DND-41 (cell line): ENCODE data around the gene FBLN1.

ENCODE experiments used
- ATAC-seq: fragments of 200-7000 bp; cut with Tn5 transposase; 3 replicates; pipeline ENCODE4 v1.9.1; 2021; ENCODE audit warnings: low read depth; ENCODE audit not compliant: insufficient read depth
- DNase-seq: peaks from one replicate; pipeline ENCODE4 v3.0.0-alpha.2; 2020
- H2AFZ ChIP-seq: 2 replicates; pipeline ENCODE4 v1.6.0; 2012; ENCODE audit warnings: low read depth, low read length
- H3K27ac ChIP-seq: 2 replicates; pipeline ENCODE4 v1.5.1; 2012; ENCODE audit warnings: low read length, inconsistent platforms
- H3K27me3 ChIP-seq: fragments of 200-600 bp; sonication (generic); 2 replicates; pipeline ENCODE4 v1.6.0; 2012; ENCODE audit warnings: low read length, mild to moderate bottlenecking, inconsistent platforms; ENCODE audit not compliant: insufficient read depth, poor library complexity
- H3K36me3 ChIP-seq: 2 replicates; pipeline ENCODE4 v1.5.1; 2012; ENCODE audit warnings: low read length, inconsistent platforms; ENCODE audit not compliant: insufficient read depth
- H3K4me1 ChIP-seq: 2 replicates; pipeline ENCODE4 v1.5.1; 2012; ENCODE audit warnings: mild to moderate bottlenecking, low read length; ENCODE audit not compliant: insufficient read depth
- H3K4me2 ChIP-seq: 2 replicates; pipeline ENCODE4 v1.6.0; 2012; ENCODE audit warnings: mild to moderate bottlenecking, moderate library complexity, low read length, inconsistent platforms; ENCODE audit not compliant: insufficient read depth
- H3K4me3 ChIP-seq, 2 experiments: fragments of 200-600 bp in 1 of 2; shearing (Covaris generic) in 1 of 2; 2 replicates each; pipeline ENCODE4 v1.5.1; 2012 to 2016; ENCODE audit warnings: inconsistent platforms in 2 of 2, low read length in 2 of 2, mild to moderate bottlenecking in 2 of 2, low read depth in 1 of 2, moderate library complexity in 1 of 2
- H3K79me2 ChIP-seq: 2 replicates; pipeline ENCODE4 v1.6.0; 2012; ENCODE audit warnings: low read length, inconsistent platforms; ENCODE audit not compliant: insufficient read depth
- H3K9ac ChIP-seq: 2 replicates; pipeline ENCODE4 v1.6.0; 2012; ENCODE audit warnings: low read depth, mild to moderate bottlenecking, inconsistent platforms, low read length, moderate library complexity
- H3K9me3 ChIP-seq: 2 replicates; pipeline ENCODE4 v1.5.1; 2012; ENCODE audit warnings: low read length, moderate library complexity, mild to moderate bottlenecking, inconsistent platforms; ENCODE audit not compliant: insufficient read depth, severe bottlenecking
- H4K20me1 ChIP-seq: 2 replicates; pipeline ENCODE4 v1.6.0; 2012; ENCODE audit warnings: low read length; ENCODE audit not compliant: insufficient read depth
- CTCF ChIP-seq: IDR thresholded peaks from 2 replicates; pipeline ENCODE4 v1.5.1; 2012; ENCODE audit warnings: borderline replicate concordance, low read length, moderate library complexity, mild to moderate bottlenecking; ENCODE audit not compliant: poor library complexity, severe bottlenecking; ENCODE audit errors: extremely low read depth
- EZH2 ChIP-seq: IDR thresholded peaks from 3 replicates; pipeline ENCODE4 v1.6.1; 2012; ENCODE audit warnings: borderline replicate concordance, low read depth, mild to moderate bottlenecking, moderate library complexity, low read length, inconsistent platforms; ENCODE audit not compliant: severe bottlenecking

Gene FBLN1

GRCh38 chr22:45518136-45518535 is 15.5 kb downstream of the FBLN1 start:
- no peak overlapping the region for H3K4me2 ChIP-seq
- peaks cover 29% of the 10 kb centered on the region for H3K27me3 ChIP-seq
- no peaks in the 10 kb centered on the region for H3K9me3 ChIP-seq
- H4K20me1 ChIP-seq, result no peaks in the 10 kb centered on the region; the same call in 1 of the 2 replicates
- no peak overlapping the region for H3K27ac ChIP-seq
- H3K4me1 ChIP-seq, result no peaks in the 10 kb centered on the region
- H2AFZ ChIP-seq, result no peak overlapping the region
- no peak overlapping the region for H3K4me3 ChIP-seq
- no peaks in the 10 kb centered on the region for H3K36me3 ChIP-seq
- ATAC-seq, result no peak
- H3K9ac ChIP-seq, result no peak overlapping the region
- H3K79me2 ChIP-seq, result no peaks in the 10 kb centered on the region
- TF ChIP-seq EZH2, result no peak
- TF ChIP-seq CTCF, result no peak
- DNase-seq, result no peak

GRCh38 chr22:45518580-45518991 is 15.9 kb downstream of the FBLN1 start:
- Histone ChIP-seq H3K4me1 (no peaks in the 10 kb centered on the region), H4K20me1 (no peaks in the 10 kb centered on the region; the same call in 1 of the 2 replicates), H3K27me3 (peaks cover 30% of the 10 kb centered on the region), H3K36me3 (no peaks in the 10 kb centered on the region), H3K9ac (no peak overlapping the region), H3K27ac (no peak overlapping the region), H3K9me3 (no peaks in the 10 kb centered on the region), H3K4me3 (no peak overlapping the region), H3K4me2 (no peak overlapping the region), H3K79me2 (no peaks in the 10 kb centered on the region), H2AFZ (no peak overlapping the region)
- ATAC-seq (no peak), DNase-seq (no peak)
- TF ChIP-seq EZH2, result no peak
- no peak for TF ChIP-seq CTCF

GRCh38 chr22:45521178-45521577 is 18.5 kb downstream of the FBLN1 start:
- Histone ChIP-seq H3K4me1 (no peaks in the 10 kb centered on the region), H3K4me3 (no peak overlapping the region), H3K9me3 (no peaks in the 10 kb centered on the region), H3K9ac (no peak overlapping the region), H3K36me3 (no peaks in the 10 kb centered on the region), H3K27ac (no peak overlapping the region), H3K4me2 (no peak overlapping the region), H3K27me3 (peaks cover 37% of the 10 kb centered on the region), H3K79me2 (no peaks in the 10 kb centered on the region), H4K20me1 (0 out of 2 replicates have a peak, but pooled peaks cover 1% of the 10 kb centered on the region), H2AFZ (no peak overlapping the region)
- no peak for TF ChIP-seq CTCF
- no peak for TF ChIP-seq EZH2
- ATAC-seq (no peak), DNase-seq (no peak)

- DNase-seq (no peak), ATAC-seq (no peak)
- Histone ChIP-seq H3K9me3 (no peaks in the 10 kb centered on the region), H3K36me3 (no peaks in the 10 kb centered on the region), H3K27me3 (peaks cover 35% of the 10 kb centered on the region), H3K4me3 (no peak overlapping the region), H3K4me2 (no peak overlapping the region), H3K79me2 (no peaks in the 10 kb centered on the region), H3K4me1 (no peaks in the 10 kb centered on the region), H2AFZ (no peak overlapping the region), H4K20me1 (0 out of 2 replicates have a peak, but pooled peaks cover 4% of the 10 kb centered on the region), H3K27ac (no peak overlapping the region), H3K9ac (no peak overlapping the region)
- TF ChIP-seq CTCF (no peak), EZH2 (no peak)
These were observed 19.8 kb downstream of the FBLN1 start for GRCh38 chr22:45522462-45522861.
